SH-SY5Y (cell line): ENCODE results near the gene SLC6A12.

Source experiments
- GATA2 ChIP-seq: IDR thresholded peaks from 2 replicates; pipeline ENCODE4 v1.6.1; 2011; ENCODE audit warnings: mild to moderate bottlenecking, low read depth, low read length
- GATA3 ChIP-seq: IDR thresholded peaks from 2 replicates; pipeline ENCODE4 v1.6.1; 2011; ENCODE audit warnings: low read depth, mild to moderate bottlenecking, low read length, moderate library complexity

- TF ChIP-seq GATA2: no peak
- TF ChIP-seq GATA3: no peak
Observed at GRCh38 chr12:224330-224729, 10.4 kb upstream of the SLC6A12 start.
